ENCODE measurements around the gene CNN2.

The CNN2 gene

DNA sequence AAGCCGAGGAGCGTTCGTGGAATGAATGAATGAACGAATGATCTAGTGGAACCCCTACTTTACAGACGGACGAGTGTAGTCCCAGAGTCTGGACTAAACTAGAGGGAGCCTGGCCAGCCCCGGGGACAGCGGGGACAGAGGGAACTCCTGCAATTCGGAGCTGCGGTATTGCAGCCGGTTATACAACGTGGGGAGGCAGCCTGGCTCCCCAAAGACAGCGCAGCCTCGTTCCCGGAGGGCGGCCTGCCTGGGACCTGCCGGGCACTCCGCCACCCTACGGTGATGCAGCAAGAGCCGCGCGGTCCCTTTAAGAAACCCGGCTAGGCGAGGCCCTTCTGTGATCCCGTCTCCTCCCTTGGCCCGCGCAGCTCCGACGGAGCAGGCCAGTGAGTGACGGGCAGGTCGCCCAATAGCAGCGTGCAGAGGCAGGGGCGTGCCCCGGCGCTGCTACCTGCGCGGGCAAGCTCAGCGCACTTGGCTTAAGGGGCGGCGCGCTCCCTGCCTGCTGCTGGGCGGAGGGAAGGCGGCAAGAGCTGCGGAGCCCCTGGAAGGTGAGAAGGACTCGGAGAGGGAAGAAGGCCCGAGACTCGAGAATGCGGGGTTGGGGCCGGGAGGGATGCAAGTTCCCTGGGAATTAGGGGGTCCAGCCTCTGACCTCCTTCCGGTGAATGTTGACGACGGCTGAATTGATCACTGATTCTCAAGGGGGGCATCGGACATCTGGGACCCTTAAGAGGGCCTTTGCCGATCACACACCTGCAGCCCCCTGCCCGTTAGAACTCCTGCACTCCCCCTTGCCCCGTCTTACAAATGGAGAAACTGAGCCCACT lies 13.5 kb downstream of the CNN2 start, which contains the start of gene ABCA7:
Gene ABCA7, plus strand, starts transcription at position 462 of the 830 bp plus-strand sequence. CDS start 1,255 bp downstream, outside the sequence.
- TF ChIP-seq GATA2 (IDR thresholded peaks at IDR 0.05; ENCODE audit: low read depth, low read length) (no peak), GATA3 (IDR thresholded peaks at IDR 0.05; ENCODE audit: low read depth, low read length) (no peak)

DNA sequence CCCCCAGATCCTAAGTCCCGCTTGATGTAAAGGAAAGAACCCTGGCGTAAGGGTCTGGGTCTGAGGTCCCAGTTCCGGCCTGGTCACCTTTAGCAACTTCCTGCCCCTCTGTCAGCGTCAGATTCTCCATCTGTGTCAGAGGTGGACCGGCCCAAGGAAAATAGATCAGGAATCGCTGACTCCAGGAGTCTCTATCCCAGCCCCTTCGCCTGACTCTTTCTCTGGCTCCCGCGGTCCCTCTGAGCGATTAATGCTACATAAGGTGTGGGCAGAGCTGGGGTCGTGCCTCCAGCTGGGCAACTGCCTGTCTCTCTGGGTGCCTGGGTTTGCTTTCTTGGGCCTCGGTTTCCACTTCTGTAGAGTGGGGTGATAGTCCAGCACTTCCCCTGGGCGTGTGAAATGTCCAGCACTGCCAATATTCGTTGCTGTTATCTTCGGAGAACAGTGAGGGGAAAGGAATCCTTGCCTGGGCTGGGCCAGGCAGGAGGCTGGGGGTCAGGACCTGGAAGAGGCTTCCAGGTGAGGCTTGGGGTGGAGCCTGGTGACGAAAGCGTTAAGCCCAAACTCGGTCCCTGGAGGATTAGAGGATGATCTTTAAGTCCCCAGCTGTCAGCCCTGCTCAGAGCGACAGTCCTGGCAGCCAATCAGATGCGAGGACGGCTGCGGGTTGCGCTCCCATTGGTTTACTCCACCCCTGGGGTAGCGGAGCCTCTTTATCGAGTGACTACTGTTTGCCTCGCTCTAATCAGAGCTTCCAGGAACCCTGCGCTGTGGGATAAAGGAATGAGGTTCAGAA lies 14.3 kb downstream of the CNN2 start:
- no peak for TF ChIP-seq GATA2 (IDR thresholded peaks at IDR 0.05; ENCODE audit: low read depth, low read length)
- TF ChIP-seq GATA3 (IDR thresholded peaks at IDR 0.05; ENCODE audit: low read depth, low read length), result no peak

DNA sequence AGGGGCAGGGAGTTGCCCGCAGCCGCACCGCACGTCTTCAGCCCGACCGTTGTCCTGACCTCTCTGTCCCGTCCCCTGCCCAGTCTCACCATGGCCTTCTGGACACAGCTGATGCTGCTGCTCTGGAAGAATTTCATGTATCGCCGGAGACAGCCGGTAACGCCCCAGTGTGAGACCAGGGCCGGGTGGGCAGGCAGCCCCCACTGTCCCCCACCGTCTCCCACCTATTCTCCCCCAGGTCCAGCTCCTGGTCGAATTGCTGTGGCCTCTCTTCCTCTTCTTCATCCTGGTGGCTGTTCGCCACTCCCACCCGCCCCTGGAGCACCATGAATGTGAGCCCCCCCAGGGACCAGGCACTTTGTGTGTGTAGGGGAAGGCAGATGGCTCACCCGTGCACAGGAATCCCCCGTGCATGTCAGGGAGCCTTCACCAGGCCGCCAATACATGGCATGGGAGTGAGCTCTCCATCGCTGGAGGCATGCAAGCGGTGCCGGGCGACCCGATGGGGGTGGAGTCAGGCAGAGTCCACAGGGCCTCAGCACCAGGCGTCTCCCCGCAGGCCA lies 14.9 kb downstream of the CNN2 start:
- no peak for TF ChIP-seq GATA3 (IDR thresholded peaks at IDR 0.05; ENCODE audit: low read depth, low read length)
- TF ChIP-seq GATA2 (IDR thresholded peaks at IDR 0.05; ENCODE audit: low read depth, low read length), result no peak

DNA sequence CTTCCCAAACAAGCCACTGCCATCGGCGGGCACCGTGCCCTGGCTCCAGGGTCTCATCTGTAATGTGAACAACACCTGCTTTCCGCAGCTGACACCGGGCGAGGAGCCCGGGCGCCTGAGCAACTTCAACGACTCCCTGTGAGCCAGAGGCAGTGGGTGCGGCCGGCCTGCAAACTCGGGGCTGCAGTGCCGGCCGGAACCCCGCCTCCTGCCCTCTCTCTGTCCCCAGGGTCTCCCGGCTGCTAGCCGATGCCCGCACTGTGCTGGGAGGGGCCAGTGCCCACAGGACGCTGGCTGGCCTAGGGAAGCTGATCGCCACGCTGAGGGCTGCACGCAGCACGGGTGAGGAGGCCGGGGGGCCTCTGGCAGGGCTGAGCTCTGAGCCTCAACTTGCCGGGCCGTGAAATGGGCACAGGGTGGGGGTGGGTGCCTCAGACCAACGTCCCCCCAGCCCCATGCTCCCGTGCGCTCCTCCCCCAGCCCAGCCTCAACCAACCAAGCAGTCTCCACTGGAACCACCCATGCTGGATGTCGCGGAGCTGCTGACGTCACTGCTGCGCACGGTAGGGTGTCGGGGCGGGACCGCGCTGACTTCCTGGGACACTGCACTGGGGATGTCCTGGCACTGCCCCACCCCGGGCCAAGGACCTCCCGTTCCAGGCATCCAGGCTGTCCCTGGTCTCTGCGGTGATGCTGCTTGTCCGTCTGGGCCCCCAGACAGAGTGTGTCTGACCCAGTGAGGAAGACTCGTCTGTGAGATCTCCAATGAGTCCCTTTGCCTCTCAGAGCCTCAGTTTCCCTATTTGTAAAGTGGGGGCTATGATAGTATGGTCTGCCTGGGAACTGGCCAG lies 15.7 kb downstream of the CNN2 start:
- no peak for TF ChIP-seq GATA2 (IDR thresholded peaks at IDR 0.05; ENCODE audit: low read depth, low read length)
- TF ChIP-seq GATA3 (IDR thresholded peaks at IDR 0.05; ENCODE audit: low read depth, low read length), result no peak

DNA sequence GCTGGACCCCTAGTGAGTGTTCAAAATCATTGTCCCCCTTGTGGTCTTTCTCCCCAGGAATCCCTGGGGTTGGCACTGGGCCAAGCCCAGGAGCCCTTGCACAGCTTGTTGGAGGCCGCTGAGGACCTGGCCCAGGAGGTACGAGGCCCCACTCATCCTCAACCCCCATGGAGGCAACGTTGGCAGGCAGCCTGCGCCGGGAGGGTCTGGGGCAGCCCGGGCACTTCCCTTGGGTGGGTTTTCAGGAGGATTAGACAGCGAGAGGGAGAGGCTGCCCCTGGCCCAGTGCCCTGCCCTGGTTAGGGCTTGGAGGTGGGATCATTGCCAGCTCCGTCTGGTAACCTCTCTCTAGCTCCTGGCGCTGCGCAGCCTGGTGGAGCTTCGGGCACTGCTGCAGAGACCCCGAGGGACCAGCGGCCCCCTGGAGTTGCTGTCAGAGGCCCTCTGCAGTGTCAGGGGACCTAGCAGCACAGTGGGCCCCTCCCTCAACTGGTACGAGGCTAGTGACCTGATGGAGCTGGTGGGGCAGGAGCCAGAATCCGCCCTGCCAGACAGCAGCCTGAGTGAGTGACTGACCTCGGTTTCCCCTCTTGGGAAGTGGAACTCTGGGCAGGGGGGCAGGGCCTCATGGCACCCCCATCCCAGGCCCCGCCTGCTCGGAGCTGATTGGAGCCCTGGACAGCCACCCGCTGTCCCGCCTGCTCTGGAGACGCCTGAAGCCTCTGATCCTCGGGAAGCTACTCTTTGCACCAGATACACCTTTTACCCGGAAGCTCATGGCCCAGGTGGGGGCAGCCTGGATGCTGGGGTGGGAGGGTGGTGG lies 16.5 kb downstream of the CNN2 start:
- TF ChIP-seq GATA3 (IDR thresholded peaks at IDR 0.05; ENCODE audit: low read depth, low read length) (no peak), GATA2 (IDR thresholded peaks at IDR 0.05; ENCODE audit: low read depth, low read length) (no peak)

DNA sequence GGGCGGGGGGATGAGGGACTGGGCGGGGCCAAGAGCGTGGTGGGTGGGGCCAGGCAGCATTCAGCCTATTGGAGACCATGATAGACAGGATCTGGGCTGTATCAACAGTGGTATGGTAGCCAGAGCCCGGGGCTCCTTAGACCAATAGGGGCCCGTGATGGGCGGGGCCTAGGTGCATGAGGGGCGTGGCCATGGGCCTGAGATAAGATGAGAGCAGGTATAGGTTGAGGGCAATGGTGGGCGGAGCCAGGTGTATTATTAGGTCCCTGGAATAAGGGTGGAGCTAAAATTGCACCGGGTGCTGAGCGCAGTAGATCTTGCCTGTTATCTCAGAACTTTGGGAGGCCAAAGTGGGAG lies 18.8 kb downstream of the CNN2 start:
- no peak for TF ChIP-seq GATA2 (IDR thresholded peaks at IDR 0.05; ENCODE audit: low read depth, low read length)

DNA sequence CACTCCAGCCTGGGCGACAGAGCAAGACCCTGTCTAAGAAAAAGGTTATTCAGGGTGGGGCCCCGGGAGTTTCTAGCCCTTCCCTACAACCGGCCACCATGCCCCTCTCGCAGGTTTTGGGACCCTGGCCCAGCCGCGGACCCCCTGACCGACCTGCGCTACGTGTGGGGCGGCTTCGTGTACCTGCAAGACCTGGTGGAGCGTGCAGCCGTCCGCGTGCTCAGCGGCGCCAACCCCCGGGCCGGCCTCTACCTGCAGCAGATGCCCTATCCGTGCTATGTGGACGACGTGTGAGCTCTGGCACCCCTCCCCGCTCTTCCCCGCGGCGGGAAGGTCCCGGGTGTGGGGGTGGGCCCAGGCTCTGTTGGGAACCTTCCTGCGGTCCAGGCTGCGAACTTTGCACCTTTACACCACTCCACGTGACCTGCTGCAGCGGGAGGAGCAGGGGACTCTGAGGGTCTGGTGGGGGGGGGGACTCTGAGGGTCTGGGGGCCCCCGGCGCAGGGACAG lies 19.8 kb downstream of the CNN2 start:
- TF ChIP-seq GATA2 (IDR thresholded peaks at IDR 0.05; ENCODE audit: low read depth, low read length) (no peak), GATA3 (IDR thresholded peaks at IDR 0.05; ENCODE audit: low read depth, low read length) (no peak)

DNA sequence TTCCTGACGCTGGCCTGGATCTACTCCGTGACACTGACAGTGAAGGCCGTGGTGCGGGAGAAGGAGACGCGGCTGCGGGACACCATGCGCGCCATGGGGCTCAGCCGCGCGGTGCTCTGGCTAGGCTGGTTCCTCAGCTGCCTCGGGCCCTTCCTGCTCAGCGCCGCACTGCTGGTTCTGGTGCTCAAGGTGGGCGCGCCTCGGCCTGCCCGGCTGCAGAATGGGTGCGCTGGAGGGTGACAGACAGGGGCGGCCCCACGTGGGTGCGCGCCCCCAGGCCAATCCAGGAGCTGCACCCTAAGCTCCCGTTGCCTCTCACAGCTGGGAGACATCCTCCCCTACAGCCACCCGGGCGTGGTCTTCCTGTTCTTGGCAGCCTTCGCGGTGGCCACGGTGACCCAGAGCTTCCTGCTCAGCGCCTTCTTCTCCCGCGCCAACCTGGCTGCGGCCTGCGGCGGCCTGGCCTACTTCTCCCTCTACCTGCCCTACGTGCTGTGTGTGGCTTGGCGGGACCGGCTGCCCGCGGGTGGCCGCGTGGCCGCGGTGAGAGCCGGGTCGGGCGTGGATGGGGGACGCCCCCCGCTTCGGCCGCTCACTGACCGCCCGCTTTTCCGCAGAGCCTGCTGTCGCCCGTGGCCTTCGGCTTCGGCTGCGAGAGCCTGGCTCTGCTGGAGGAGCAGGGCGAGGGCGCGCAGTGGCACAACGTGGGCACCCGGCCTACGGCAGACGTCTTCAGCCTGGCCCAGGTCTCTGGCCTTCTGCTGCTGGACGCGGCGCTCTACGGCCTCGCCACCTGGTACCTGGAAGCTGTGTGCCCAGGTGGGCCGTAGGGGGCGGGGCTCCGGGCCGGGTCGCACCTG lies 20.7 kb downstream of the CNN2 start:
- TF ChIP-seq GATA3 (IDR thresholded peaks at IDR 0.05; ENCODE audit: low read depth, low read length) (no peak), GATA2 (IDR thresholded peaks at IDR 0.05; ENCODE audit: low read depth, low read length) (no peak)

DNA sequence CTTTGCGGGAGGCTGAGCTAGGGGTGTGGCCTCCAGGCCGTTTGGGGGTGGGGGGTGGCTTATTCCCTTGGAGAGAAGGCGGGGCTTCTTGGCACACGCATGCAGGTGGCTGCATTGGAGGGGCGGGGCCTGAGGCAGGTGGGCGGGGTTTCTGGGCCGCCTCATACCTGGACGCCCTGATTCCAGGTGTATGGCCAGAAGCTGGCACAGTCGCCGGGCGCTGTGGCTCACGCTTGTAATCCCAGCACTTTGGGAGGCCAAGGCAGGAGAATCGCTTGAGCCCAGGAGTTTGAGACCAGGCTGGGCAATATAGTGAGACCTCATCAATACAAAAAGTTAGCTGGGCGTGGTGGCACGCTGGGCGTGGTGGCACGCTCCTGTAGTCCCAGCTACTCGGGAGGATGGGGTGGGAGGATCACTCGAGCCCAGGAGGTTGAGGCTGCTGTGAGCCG lies 21.3 kb downstream of the CNN2 start:
- TF ChIP-seq GATA2 (IDR thresholded peaks at IDR 0.05; ENCODE audit: low read depth, low read length), result no peak
- TF ChIP-seq GATA3 (IDR thresholded peaks at IDR 0.05; ENCODE audit: low read depth, low read length), result no peak

DNA sequence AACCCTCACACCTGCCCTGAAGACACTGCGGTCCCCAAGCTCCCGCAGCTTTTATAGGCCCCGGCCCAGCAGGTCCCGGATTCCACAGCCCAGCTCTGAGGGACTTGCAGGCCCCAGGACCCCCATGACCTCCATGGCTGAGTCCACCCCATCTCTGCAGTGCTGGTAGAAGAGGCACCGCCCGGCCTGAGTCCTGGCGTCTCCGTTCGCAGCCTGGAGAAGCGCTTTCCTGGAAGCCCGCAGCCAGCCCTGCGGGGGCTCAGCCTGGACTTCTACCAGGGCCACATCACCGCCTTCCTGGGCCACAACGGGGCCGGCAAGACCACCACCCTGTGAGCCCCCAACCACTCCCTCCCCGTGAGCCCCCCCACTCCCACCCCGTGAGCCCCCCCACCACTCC lies 22.7 kb downstream of the CNN2 start:
- TF ChIP-seq GATA3 (IDR thresholded peaks at IDR 0.05; ENCODE audit: low read depth, low read length) (no peak), GATA2 (IDR thresholded peaks at IDR 0.05; ENCODE audit: low read depth, low read length) (no peak)

DNA sequence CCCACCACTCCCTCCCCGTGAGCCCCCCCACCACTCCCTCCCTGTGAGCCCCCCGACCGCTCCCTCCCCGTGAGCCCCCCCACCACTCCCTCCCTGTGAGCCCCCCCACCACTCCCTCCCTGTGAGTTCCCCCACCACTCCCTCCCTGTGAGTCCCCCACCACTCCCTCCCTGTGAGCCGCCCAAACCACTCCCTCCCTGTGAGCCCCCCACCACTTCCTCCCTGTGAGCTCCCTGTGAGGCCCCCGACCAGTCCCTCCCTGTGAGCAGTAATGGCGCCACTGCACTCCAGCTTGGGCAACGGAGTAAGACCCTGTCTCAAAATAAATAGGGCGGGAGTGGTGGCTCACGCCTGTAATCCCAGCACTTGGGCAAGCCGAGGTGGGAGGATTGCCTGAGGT lies 23.4 kb downstream of the CNN2 start:
- TF ChIP-seq GATA3 (IDR thresholded peaks at IDR 0.05; ENCODE audit: low read depth, low read length) (no peak), GATA2 (IDR thresholded peaks at IDR 0.05; ENCODE audit: low read depth, low read length) (no peak)
